KOPT-K1 (cell line): Measurements from ENCODE around the gene APOB.
"Not testable (repeated sequence)": the region's sequence is repeated elsewhere in the genome, so short reads cannot be mapped to it uniquely, and the experiment has no call there.

ENCODE experiments used
- H3K27ac ChIP-seq: fragments of 200-600 bp; sonication (generic); 2 replicates; pipeline ENCODE4 v1.5.1; 2016; ENCODE audit warnings: antibody characterized with exemption, mild to moderate bottlenecking, low read depth, low read length; ENCODE audit not compliant: poor library complexity, severe bottlenecking
- H3K36me3 ChIP-seq: fragments of 200-600 bp; sonication (generic); 2 replicates; pipeline ENCODE4 v1.5.1; 2017; ENCODE audit warnings: antibody characterized with exemption, mild to moderate bottlenecking, low read length, moderate library complexity; ENCODE audit not compliant: insufficient read depth
- H3K9me3 ChIP-seq: fragments of 200-600 bp; sonication (generic); 2 replicates; pipeline ENCODE4 v1.5.1; 2017; ENCODE audit warnings: antibody characterized with exemption, low read length, mild to moderate bottlenecking; ENCODE audit not compliant: insufficient read depth, poor library complexity, severe bottlenecking

APOB gene

DNA sequence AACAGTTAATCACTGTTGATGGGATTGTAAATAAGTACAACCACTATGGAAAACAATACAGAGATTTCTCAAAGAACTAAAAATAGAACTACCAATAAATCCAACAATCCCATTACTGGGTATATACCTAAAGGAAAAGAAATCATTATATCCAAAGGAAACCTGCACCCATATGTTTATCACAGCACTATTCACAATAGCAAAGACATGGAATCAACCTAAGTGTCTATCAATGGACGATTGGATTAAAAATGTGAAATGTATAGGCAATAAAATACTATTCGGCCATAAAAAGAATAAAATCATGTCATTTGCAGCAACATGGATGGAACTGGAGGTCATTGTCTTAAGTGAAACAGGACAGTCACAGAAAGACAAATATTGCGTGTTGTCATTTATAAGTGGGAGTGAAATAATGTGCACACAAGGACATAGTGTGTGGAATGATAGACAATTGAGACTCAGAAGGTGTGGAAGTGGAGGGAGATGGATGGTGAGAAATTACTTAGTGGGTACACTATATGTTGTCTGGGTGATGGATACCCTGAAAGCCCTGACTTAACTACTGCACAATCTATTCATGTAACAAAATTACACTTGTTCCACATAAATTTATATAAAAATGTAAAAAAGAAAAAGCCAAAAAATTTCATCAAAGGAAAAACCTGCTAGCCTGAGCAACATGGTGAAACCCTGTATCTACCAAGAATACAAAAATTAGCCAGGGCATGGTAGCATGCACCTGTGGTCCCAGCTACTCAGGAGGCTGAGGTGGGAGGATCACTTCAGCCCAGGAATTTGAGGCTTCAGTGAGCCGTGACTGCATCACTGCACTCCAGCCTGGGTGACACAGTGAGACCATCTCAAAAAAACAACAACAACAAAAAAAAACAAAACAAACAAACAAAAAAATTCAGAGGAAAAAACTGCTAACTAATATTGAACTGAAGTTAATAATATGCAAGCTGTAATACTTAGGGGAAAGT is 12.6 kb downstream of the APOB start:
- Histone ChIP-seq H3K27ac (no peak overlapping the region), H3K36me3 (no peaks in the 10 kb centered on the region), H3K9me3 (no peaks in the 10 kb centered on the region)

DNA sequence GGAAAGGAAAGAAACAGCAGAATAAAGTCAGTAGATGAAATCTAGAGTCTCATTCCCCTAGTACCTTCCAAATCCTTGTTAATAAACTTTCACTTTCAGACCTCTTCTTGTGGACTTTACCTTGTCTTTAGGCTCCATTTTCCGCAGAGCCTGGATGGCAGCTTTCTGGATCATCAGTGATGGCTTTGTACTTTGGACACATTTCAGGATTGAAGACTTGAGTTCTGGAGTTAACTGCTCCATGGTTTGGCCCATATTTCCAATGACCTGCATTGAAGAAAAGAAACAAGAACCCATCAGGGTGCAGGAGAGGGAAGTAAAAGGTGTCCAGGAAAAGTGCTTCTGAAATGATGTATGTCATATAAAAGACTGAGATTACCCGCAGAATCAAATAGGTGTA is 14.4 kb downstream of the APOB start:
- Histone ChIP-seq H3K36me3 (no peaks in the 10 kb centered on the region), H3K9me3 (no peaks in the 10 kb centered on the region)

DNA sequence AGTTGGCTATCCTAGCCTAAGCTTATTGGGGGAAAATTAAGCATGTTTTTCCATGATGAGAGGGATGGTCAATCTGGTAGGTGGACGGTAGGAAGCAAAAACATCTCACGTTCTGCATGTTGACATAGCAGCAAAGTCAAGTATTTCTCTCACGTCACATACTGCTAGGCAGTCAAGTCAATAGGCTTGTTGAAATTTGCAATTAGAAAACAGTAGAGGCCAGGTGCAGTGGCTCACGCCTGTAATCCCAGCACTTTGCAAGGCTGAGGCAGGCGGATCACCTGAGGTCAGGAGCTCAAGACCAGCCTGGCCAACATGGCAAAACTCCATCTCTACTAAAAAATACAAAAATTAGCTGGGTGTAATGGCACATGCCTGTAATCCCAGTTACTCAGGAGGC is 14.9 kb downstream of the APOB start:
- not testable (repeated sequence) for H3K9me3 ChIP-seq, H3K27ac ChIP-seq, H3K36me3 ChIP-seq

More for the DNA sequence above, 14.4 kb downstream of the APOB start:
- no peak overlapping the region for H3K27ac ChIP-seq

- Histone ChIP-seq H3K27ac (no peak overlapping the region), H3K36me3 (no peaks in the 10 kb centered on the region), H3K9me3 (no peaks in the 10 kb centered on the region)
Observed at GRCh38 chr2:21028021-21028947, 15.6 kb downstream of the APOB start.

- Histone ChIP-seq H3K36me3 (no peaks in the 10 kb centered on the region), H3K27ac (no peak overlapping the region), H3K9me3 (no peaks in the 10 kb centered on the region)
Observed at GRCh38 chr2:21026479-21027282, 17.2 kb downstream of the APOB start.

GRCh38 chr2:21025690-21026478 is 18.0 kb downstream of the APOB start:
- Histone ChIP-seq H3K9me3 (no peaks in the 10 kb centered on the region), H3K27ac (no peak overlapping the region), H3K36me3 (no peaks in the 10 kb centered on the region)

- no peaks in the 10 kb centered on the region for H3K36me3 ChIP-seq
- no peak overlapping the region for H3K27ac ChIP-seq
- no peaks in the 10 kb centered on the region for H3K9me3 ChIP-seq
Observed at GRCh38 chr2:21024722-21025389, 19.0 kb downstream of the APOB start.

GRCh38 chr2:21024198-21024597 is 19.7 kb downstream of the APOB start:
- Histone ChIP-seq H3K27ac (no peak overlapping the region), H3K36me3 (no peaks in the 10 kb centered on the region), H3K9me3 (no peaks in the 10 kb centered on the region)

GRCh38 chr2:21023419-21024181 is 20.3 kb downstream of the APOB start:
- Histone ChIP-seq H3K27ac (no peak overlapping the region), H3K9me3 (no peaks in the 10 kb centered on the region), H3K36me3 (no peaks in the 10 kb centered on the region)

DNA sequence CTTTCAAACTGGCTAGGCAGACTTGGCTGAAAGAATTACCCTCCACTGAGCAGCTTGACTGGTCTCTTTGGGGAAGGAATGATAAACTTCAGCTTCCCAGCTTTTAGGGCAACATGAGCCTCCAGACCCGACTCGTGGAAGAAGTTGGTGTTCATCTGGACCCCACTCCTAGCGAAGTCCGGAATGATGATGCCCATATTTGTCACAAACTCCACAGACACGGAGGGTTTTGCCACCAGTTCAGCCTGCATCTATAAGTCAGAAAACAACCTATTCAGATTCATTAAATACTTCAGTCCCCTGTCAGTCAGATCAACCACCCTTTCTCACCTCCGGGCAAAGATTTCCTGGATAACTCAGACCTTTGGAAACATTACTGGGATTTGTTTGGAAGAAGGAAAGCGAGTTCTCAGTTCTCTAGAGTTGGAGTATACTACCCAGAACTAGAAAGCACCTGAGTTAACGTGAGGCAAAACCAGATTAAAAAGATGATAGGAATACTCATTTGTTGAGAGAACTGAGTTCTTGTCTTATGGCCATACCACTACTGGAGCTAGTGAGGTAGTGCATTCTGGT is 21.0 kb downstream of the APOB start:
- H3K9me3 ChIP-seq: no peaks in the 10 kb centered on the region
- no peaks in the 10 kb centered on the region for H3K36me3 ChIP-seq
- H3K27ac ChIP-seq: no peak overlapping the region

DNA sequence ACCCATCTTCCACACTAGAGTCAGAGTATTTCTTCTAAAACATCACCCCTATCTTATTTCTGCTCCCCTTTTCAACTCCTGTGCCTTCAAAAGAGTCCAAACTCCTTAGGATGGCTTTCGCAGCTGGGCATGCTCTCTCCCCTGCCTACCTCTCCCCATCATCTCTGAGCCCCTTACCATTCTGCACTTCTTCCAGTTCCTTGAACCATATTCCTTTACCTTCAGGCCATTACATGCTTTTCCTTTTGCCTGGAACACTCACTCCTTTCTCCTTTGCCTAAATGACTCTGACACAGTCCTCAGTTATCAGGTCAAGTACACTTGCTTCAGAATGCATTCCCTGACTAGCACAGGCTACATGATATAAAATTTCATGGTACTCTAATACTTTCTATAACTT is 22.4 kb downstream of the APOB start:
- H3K9me3 ChIP-seq: no peaks in the 10 kb centered on the region
- H3K27ac ChIP-seq: no peak overlapping the region
- no peaks in the 10 kb centered on the region for H3K36me3 ChIP-seq

DNA sequence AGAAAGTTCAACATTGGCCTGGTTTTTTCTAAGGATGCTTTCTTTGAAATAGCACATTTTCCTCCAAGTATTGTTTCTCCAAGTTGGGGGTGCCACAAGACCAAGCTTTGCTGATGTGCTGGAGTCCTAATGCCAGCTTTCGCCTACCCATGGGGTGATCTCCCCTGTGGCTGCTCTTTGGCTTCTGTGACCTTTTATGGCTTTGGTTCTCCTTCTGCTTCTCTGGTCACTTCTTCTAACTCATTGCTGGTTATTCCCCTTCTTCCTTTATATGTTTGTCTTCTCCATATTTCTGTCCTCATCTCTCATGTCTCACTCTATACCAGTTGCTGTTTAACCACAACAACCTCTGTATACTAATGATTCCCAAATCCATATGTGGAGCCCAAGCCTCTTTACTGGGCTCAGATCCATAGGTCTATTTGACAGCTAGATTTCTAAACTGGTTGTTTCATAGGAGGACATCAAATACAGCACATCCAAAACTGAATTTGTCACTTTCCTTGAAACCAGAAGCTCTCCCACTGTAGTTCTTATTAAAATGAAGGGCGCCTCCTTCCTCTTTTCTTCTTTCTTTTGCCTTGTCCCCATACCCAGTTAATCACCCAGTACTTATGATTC is 23.1 kb downstream of the APOB start:
- Histone ChIP-seq H3K36me3 (no peaks in the 10 kb centered on the region), H3K9me3 (no peaks in the 10 kb centered on the region), H3K27ac (no peak overlapping the region)
